ENCODE results near the gene SORCS2.

Gene SORCS2

DNA sequence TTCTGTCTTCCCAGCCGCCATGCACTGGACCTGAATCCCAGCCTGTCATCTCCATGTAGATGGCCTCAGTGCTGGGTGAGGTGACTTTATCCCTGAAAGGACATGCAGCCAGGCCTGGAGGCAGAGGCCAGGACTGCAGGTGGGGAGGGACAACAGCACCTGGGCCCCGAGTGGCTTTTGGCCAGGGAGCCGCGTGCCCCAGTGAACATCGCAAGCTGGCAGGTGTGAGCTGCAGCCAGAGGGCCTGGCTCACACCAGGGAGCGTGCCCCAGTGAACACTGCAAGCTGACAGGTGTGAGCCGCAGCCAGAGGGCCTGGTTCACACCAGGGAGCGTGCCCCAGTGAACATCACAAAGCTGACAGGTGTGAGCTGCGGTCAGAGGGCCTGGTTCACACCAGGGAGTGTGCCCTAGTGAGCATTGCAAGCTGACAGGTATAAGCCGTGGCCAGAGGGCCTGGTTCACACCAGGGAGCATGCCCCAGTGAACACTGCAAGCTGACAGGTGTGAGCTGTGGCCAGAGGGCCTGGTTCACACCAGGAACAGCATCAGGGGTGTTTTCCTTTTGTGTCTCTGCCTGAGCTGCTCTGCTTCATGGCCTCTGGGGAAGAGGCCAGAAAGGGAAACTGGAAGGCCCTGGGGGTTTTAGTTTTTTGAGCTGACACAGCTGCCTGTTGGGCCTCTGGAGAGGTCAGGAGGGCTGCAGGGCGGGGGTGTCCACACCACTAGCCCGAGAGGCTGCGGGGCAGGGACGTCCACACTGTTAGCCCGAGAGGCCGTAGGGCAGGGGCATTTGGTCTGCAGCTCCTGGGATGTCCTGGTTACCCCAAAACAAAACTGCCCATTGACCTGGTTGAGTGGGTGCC lies 265.1 kb downstream of the SORCS2 start:
- no peak overlapping the region for H3K4me3 ChIP-seq (ENCODE audit: insufficient read depth in 1 of 2, low read depth in 1 of 2, low read length in 2 of 2)
- H2AFZ ChIP-seq (ENCODE audit: low read depth, low read length), result no peak overlapping the region
- DNase-seq, result no peak
- H3K9me3 ChIP-seq (ENCODE audit: control insufficient read depth, low read length), result no peaks in the 10 kb centered on the region
- no peak overlapping the region for H3K27ac ChIP-seq (ENCODE audit: low read length, poor library complexity, severe bottlenecking)
- no peak overlapping the region for H2BK5ac ChIP-seq (ENCODE audit: low read depth, low read length, poor library complexity, severe bottlenecking)
- H3K23ac ChIP-seq (ENCODE audit: low read length in 2 of 2), result no peak overlapping the region
- no peak overlapping the region for H3K4ac ChIP-seq (ENCODE audit: low read depth in 1 of 2, low read length in 2 of 2)
- no peak overlapping the region for H3K4me2 ChIP-seq (ENCODE audit: low read length, poor library complexity, severe bottlenecking)
- no peak overlapping the region for H2BK120ac ChIP-seq (ENCODE audit: low read depth, low read length)
- no peak overlapping the region for H3K14ac ChIP-seq (ENCODE audit: low read length in 2 of 2)
- H3K27me3 ChIP-seq (ENCODE audit: control insufficient read depth in 1 of 2, insufficient read depth in 1 of 2, low read length in 2 of 2), result peaks cover 0 to 19% of the 10 kb centered on the region in 2 experiments
- H3K18ac ChIP-seq (ENCODE audit: low read depth in 1 of 2, low read length in 2 of 2), result no peak overlapping the region
- H4K91ac ChIP-seq (ENCODE audit: low read length), result no peak overlapping the region
- H3K36me3 ChIP-seq (ENCODE audit: control insufficient read depth in 1 of 2, insufficient read depth in 2 of 2, low read depth in 1 of 2, low read length in 2 of 2), result no peaks in the 10 kb centered on the region
- H3K9ac ChIP-seq (ENCODE audit: low read length), result no peak overlapping the region
- H2BK15ac ChIP-seq (ENCODE audit: low read depth, poor library complexity, severe bottlenecking), result no peak overlapping the region
- no peaks in the 10 kb centered on the region for H3K79me1 ChIP-seq (replicated peaks; ENCODE audit: low read length, poor library complexity, severe bottlenecking)
- no peak overlapping the region for H4K8ac ChIP-seq (ENCODE audit: low read length)
- H2AK5ac ChIP-seq (ENCODE audit: low read length, severe bottlenecking), result no peak overlapping the region
- H3K4me1 ChIP-seq (ENCODE audit: control insufficient read depth, insufficient read depth, low read depth, low read length), result peaks cover 6% of the 10 kb centered on the region
- H2BK12ac ChIP-seq (ENCODE audit: low read length in 2 of 2), result no peak overlapping the region
- WGBS, result 85% methylated on average over 16 of the region's 16 CpGs

DNA sequence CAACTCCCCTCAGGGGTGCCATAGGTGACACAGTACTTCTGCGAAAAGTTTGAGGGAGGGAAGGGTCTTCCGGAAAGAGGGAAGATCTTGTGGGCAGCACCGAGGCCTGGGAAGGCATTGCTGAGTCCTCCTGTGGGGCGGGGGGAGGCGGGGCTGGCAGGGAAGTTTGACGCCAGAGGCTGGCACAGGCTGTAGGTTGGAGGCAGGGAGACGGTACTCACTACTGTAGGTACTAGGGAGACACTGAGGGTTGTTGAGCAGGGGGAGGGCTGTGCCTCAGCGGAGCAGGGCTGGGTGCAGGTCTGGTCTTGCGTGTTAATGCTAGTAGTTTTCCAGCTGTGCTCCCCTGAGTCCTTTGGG lies 265.7 kb downstream of the SORCS2 start:
- no peak overlapping the region for H3K4ac ChIP-seq (ENCODE audit: low read depth in 1 of 2, low read length in 2 of 2)
- H2BK15ac ChIP-seq (ENCODE audit: low read depth, poor library complexity, severe bottlenecking), result no peak overlapping the region
- H3K36me3 ChIP-seq (ENCODE audit: control insufficient read depth in 1 of 2, insufficient read depth in 2 of 2, low read depth in 1 of 2, low read length in 2 of 2), result no peaks in the 10 kb centered on the region
- peaks cover 12% of the 10 kb centered on the region for H3K4me1 ChIP-seq (ENCODE audit: control insufficient read depth, insufficient read depth, low read depth, low read length)
- no peak overlapping the region for H2BK120ac ChIP-seq (ENCODE audit: low read depth, low read length)
- no peak for DNase-seq
- H3K9me3 ChIP-seq (ENCODE audit: control insufficient read depth, low read length), result no peaks in the 10 kb centered on the region
- H4K8ac ChIP-seq (ENCODE audit: low read length), result no peak overlapping the region
- H3K79me1 ChIP-seq (replicated peaks; ENCODE audit: low read length, poor library complexity, severe bottlenecking), result no peaks in the 10 kb centered on the region
- H2BK12ac ChIP-seq (ENCODE audit: low read length in 2 of 2), result no peak overlapping the region
- H2BK5ac ChIP-seq (ENCODE audit: low read depth, low read length, poor library complexity, severe bottlenecking), result no peak overlapping the region
- no peak overlapping the region for H3K18ac ChIP-seq (ENCODE audit: low read depth in 1 of 2, low read length in 2 of 2)
- H4K91ac ChIP-seq (ENCODE audit: low read length), result no peak overlapping the region
- H3K4me2 ChIP-seq (ENCODE audit: low read length, poor library complexity, severe bottlenecking), result no peak overlapping the region
- H3K27me3 ChIP-seq (ENCODE audit: control insufficient read depth in 1 of 2, insufficient read depth in 1 of 2, low read length in 2 of 2), result peaks cover 0 to 19% of the 10 kb centered on the region in 2 experiments
- no peak overlapping the region for H3K9ac ChIP-seq (ENCODE audit: low read length)
- no peak overlapping the region for H2AK5ac ChIP-seq (ENCODE audit: low read length, severe bottlenecking)
- no peak overlapping the region for H3K4me3 ChIP-seq (ENCODE audit: insufficient read depth in 1 of 2, low read depth in 1 of 2, low read length in 2 of 2)
- H3K14ac ChIP-seq (ENCODE audit: low read length in 2 of 2), result no peak overlapping the region
- H2AFZ ChIP-seq (ENCODE audit: low read depth, low read length), result no peak overlapping the region
- H3K23ac ChIP-seq (ENCODE audit: low read length in 2 of 2), result no peak overlapping the region
- 85% methylated on average over 8 of the region's 9 CpGs for WGBS
- no peak overlapping the region for H3K27ac ChIP-seq (ENCODE audit: low read length, poor library complexity, severe bottlenecking)

DNA sequence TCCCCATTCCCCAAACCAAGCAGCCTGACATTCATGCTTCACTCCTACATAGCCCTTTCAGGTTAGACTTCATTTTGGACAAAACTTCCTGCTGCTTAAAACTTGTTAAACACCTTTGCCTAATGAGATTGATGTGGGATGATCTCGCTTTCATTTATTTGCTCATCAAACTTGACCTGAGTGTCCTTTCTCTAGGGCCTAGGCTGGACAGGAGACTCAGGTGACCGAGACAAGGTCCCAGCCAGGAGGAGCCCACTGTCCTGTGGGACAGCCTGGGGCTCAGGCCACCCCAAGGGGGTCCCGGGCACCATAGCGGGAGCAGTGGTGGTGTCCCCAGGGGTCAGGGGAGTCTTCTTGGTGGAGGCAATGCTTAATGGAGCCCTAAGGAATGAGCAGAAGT lies 266.1 kb downstream of the SORCS2 start:
- H2AK5ac ChIP-seq (ENCODE audit: low read length, severe bottlenecking), result no peak overlapping the region
- H3K36me3 ChIP-seq (ENCODE audit: control insufficient read depth in 1 of 2, insufficient read depth in 2 of 2, low read depth in 1 of 2, low read length in 2 of 2), result no peaks in the 10 kb centered on the region
- no peak overlapping the region for H2BK12ac ChIP-seq (ENCODE audit: low read length in 2 of 2)
- H3K23ac ChIP-seq (ENCODE audit: low read length in 2 of 2), result no peak overlapping the region
- no peak overlapping the region for H3K14ac ChIP-seq (ENCODE audit: low read length in 2 of 2)
- H3K9ac ChIP-seq (ENCODE audit: low read length), result no peak overlapping the region
- no peak overlapping the region for H3K27ac ChIP-seq (ENCODE audit: low read length, poor library complexity, severe bottlenecking)
- 90% methylated on average over 4 of the region's 4 CpGs for WGBS
- H3K18ac ChIP-seq (ENCODE audit: low read depth in 1 of 2, low read length in 2 of 2), result no peak overlapping the region
- no peak overlapping the region for H2BK15ac ChIP-seq (ENCODE audit: low read depth, poor library complexity, severe bottlenecking)
- H3K9me3 ChIP-seq (ENCODE audit: control insufficient read depth, low read length), result no peaks in the 10 kb centered on the region
- no peak overlapping the region for H2BK120ac ChIP-seq (ENCODE audit: low read depth, low read length)
- H4K8ac ChIP-seq (ENCODE audit: low read length), result no peak overlapping the region
- no peak for DNase-seq
- peaks cover 13% of the 10 kb centered on the region for H3K4me1 ChIP-seq (ENCODE audit: control insufficient read depth, insufficient read depth, low read depth, low read length)
- H2BK5ac ChIP-seq (ENCODE audit: low read depth, low read length, poor library complexity, severe bottlenecking), result no peak overlapping the region
- no peaks in the 10 kb centered on the region for H3K79me1 ChIP-seq (replicated peaks; ENCODE audit: low read length, poor library complexity, severe bottlenecking)
- H3K4me2 ChIP-seq (ENCODE audit: low read length, poor library complexity, severe bottlenecking), result no peak overlapping the region
- H2AFZ ChIP-seq (ENCODE audit: low read depth, low read length), result no peak overlapping the region
- no peak overlapping the region for H3K4ac ChIP-seq (ENCODE audit: low read depth in 1 of 2, low read length in 2 of 2)
- H4K91ac ChIP-seq (ENCODE audit: low read length), result no peak overlapping the region
- no peak overlapping the region for H3K4me3 ChIP-seq (ENCODE audit: insufficient read depth in 1 of 2, low read depth in 1 of 2, low read length in 2 of 2)
- peaks cover 0 to 19% of the 10 kb centered on the region in 2 experiments for H3K27me3 ChIP-seq (ENCODE audit: control insufficient read depth in 1 of 2, insufficient read depth in 1 of 2, low read length in 2 of 2)

DNA sequence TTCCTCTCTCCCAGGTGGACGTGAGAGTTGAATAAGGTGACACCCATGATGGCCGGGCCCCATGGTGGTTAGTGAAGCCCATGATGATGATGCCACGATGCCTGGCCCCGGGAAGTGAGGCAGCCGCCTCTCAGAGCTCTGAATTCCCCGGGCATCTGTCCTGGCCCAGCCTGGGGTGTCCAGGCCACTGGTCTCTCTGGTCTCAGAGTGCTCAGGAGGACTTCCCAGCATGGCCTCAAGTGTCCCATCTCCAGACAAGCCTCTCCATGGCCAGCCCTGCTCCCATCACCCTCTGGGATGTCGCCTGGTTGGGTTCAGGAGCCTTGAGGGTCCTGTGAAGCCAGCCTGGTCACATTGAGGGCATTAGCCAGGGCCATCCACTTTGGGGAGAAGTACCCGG lies 267.1 kb downstream of the SORCS2 start:
- Histone ChIP-seq H2AK5ac (ENCODE audit: low read length, severe bottlenecking) (no peak overlapping the region), H3K9me3 (ENCODE audit: control insufficient read depth, low read length) (no peaks in the 10 kb centered on the region), H2AFZ (ENCODE audit: low read depth, low read length) (no peak overlapping the region), H3K14ac (ENCODE audit: low read length in 2 of 2) (no peak overlapping the region), H3K9ac (ENCODE audit: low read length) (no peak overlapping the region), H3K4me1 (ENCODE audit: control insufficient read depth, insufficient read depth, low read depth, low read length) (peaks cover 18% of the 10 kb centered on the region), H2BK120ac (ENCODE audit: low read depth, low read length) (no peak overlapping the region), H4K8ac (ENCODE audit: low read length) (no peak overlapping the region), H3K4me3 (ENCODE audit: insufficient read depth in 1 of 2, low read depth in 1 of 2, low read length in 2 of 2) (no peak overlapping the region), H2BK5ac (ENCODE audit: low read depth, low read length, poor library complexity, severe bottlenecking) (no peak overlapping the region), H2BK12ac (ENCODE audit: low read length in 2 of 2) (no peak overlapping the region), H3K27ac (ENCODE audit: low read length, poor library complexity, severe bottlenecking) (no peak overlapping the region), H2BK15ac (ENCODE audit: low read depth, poor library complexity, severe bottlenecking) (no peak overlapping the region), H4K91ac (ENCODE audit: low read length) (no peak overlapping the region), H3K23ac (ENCODE audit: low read length in 2 of 2) (no peak overlapping the region), H3K18ac (ENCODE audit: low read depth in 1 of 2, low read length in 2 of 2) (no peak overlapping the region), H3K36me3 (ENCODE audit: control insufficient read depth in 1 of 2, insufficient read depth in 2 of 2, low read depth in 1 of 2, low read length in 2 of 2) (no peaks in the 10 kb centered on the region), H3K4me2 (ENCODE audit: low read length, poor library complexity, severe bottlenecking) (no peak overlapping the region), H3K27me3 (ENCODE audit: control insufficient read depth in 1 of 2, insufficient read depth in 1 of 2, low read length in 2 of 2) (peaks cover 0 to 19% of the 10 kb centered on the region in 2 experiments), H3K79me1 (replicated peaks; ENCODE audit: low read length, poor library complexity, severe bottlenecking) (no peaks in the 10 kb centered on the region), H3K4ac (ENCODE audit: low read depth in 1 of 2, low read length in 2 of 2) (no peak overlapping the region)
- 90% methylated on average over 8 of the region's 8 CpGs for WGBS
- no peak for DNase-seq

Data from mesenchymal stem cell (in vitro differentiated cells and primary cell).